DMS53 treated with DMSO at 0.1 percent for 48 hours (cell line): ENCODE data around the gene OPTN.
"Not testable (repeated sequence)": the region's sequence is repeated elsewhere in the genome, so short reads cannot be mapped to it uniquely, and the experiment has no call there.

ENCODE experiments used
- DNase-seq: peaks from one replicate; lab custom pipeline; 2025; ENCODE audit not compliant: unreplicated experiment; lab: John Stamatoyannopoulos, UW

The OPTN gene

DNA sequence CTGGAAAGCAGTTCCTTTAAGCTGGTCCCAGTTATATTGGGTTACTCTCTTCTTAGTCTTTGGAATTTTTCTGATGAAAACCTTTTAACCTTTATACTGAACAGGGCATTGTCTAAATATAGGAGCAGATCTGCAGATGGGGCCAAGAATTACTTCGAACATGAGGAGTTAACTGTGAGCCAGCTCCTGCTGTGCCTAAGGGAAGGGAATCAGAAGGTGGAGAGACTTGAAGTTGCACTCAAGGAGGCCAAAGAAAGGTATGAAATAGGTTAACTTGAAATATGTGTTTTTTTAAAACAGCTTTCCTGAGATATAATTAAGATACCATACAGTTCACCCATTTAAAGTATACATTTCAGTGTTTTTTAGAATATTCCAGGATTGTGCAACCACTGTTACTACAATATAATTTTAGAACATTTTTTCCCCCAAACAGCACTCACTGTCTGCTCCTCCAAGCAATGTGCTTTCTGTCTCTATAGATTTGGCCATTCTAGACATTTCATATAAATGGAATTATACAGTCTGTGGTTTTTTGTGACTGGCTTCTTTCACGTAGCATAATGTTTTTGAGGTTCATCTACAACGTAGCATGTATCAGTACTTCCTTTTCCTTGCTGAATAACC, 18.9 kb downstream of the OPTN start:
- DNase-seq = no peak

GRCh38 chr10:13120786-13121499, 21.0 kb downstream of the OPTN start:
- no peak for DNase-seq

GRCh38 chr10:13121500-13121854, 21.5 kb downstream of the OPTN start:
- no peak for DNase-seq

GRCh38 chr10:13136651-13137050, 36.7 kb downstream of the OPTN start:
- no peak for DNase-seq

DNA sequence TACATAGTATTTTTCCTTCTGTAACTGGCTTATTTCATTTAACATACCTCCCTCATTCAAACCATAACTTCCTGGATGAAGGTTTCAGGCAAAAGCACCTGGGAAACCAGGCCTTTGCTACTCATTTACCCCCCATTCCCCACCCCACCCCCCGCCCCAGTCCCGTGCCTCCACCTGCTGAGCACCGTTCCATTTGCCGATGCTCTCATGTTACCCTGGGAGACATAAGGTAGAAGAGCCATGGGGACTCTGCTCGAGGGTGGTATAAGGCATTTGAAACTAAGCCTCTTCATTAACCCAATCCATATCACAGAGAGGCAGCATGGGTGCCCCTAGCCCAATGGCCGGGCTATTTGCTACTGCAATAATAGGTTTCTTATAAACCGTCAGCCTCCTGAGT, 39.2 kb downstream of the OPTN start:
- DNase-seq = no peak

DNA sequence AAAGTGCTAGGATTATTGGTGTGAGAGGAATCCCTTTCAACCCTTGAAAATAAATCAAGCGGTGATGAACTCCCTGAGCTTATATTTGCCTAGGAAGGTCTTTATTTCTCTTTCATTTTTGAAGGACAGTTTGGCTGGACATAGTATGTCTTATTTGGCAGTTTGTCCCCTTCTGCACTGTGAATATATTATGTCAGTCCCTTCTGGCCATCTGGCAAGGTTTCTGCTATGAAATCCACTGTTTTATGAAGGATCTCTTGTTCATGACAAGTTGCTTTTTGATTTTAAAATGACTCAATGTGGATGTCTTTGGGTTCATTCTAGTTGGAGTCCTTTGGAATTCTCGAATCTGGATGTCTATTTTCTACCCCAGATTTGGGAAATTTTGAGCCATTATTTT, 39.7 kb downstream of the OPTN start:
- no peak for DNase-seq

DNA sequence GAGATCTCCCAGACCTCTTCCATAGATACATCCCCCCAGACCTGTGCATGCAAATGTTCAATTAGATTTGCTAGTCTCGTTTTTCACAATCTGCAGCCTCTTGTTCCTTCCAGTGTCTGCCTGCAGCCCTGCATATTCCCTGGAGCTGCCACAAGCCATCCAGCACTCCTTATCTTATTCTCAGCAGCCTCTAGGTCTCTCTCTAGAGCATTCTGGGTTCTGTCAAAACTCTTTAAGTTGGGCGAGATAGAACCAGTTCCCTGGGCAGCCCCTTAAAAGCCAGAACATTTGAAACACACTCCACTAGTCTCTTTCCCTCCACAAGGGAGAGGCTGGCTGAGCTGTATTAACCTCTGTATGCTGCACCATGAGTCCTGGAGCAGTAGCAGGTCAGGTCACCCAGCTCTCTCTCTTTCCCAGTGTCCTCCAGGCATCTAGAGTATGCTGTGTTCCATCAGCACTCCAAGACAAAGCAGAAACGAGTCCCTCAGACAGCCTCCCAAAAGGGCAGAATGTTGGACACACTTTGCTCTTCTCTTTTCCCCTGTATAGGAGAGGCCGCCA, 40.7 kb downstream of the OPTN start:
- DNase-seq = no peak

DNA sequence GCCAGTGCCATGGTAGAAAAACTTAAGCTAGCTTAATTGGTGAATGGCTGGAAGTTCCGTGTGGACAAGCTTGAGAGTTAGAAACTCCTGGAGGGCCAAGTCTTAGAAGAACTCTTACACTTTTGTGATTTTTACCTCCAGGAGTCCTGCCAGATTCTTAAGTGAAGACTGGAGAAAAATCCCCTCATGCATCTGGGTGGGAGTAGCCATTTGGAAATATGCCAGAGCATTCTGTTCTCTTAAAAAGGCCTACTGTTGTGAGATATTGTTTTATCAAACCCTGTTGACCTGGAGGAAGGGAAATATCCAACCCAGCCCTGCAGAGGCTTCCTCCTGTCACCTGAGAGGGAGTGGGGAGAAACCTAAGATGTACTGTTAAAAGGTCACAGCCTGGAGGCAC, 43.8 kb downstream of the OPTN start:
- DNase-seq = no peak

GRCh38 chr10:13144814-13145213, 44.9 kb downstream of the OPTN start:
- DNase-seq = no peak

DNA sequence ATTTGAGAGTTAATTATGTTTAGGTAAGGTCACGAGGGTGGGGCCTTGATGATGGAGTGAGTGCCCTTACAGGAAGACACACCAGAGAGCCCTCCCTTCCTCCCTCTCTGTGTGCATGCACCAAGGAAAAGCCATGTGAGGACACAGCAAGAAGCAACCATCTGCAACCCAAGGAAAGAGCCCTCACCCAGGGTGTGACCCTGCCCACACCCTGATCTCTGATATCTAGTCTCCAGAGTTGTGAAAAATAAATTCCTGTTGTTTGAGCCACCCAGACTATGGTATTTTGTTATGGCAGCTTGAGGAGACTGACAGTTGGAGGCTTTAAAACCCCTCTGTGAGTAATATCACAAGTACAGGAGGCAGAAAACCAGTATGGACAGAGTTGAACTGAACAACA, 46.4 kb downstream of the OPTN start:
- no peak for DNase-seq

- DNase-seq = no peak
Observed at GRCh38 chr10:13147161-13147560, 47.2 kb downstream of the OPTN start.

GRCh38 chr10:13152296-13152695, 52.3 kb downstream of the OPTN start:
- DNase-seq = no peak

DNA sequence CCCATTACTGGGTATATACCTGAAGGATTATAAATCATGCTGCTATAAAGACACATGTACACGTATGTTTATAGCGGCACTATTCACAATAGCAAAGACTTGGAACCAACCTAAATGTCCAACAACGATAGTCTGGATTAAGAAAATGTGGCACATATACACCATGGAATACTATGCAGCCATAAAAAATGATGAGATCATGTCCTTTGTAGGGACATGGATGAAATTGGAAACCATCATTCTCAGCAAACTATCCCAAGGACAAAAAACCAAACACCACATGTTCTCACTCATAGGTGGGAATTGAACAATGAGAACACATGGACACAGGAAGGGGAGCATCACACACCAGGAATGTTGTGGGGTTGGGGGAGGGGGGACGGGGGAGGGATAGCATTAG, 55.9 kb downstream of the OPTN start:
- DNase-seq = not testable (repeated sequence)

DNA sequence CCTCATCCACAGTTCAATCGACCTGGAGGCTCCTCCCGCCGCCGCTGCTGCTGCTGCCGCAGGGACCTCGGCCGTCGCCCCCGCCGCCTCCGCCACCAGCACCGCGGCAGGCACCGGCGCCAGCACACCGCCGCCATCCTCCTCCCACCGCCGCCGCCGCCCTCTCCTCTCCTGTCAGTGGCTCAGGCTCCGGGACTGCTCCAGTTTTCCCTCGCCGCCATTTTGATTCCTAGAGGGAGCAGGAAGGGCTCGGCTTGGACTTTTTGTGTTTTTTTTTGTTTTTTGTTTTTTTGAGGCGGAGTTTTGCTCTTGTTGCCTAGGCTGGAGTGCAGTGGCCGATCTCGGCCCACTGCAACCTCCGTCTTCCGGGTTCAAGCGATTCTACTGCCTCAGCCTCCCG, 58.4 kb downstream of the OPTN start:
- DNase-seq = no peak

DNA sequence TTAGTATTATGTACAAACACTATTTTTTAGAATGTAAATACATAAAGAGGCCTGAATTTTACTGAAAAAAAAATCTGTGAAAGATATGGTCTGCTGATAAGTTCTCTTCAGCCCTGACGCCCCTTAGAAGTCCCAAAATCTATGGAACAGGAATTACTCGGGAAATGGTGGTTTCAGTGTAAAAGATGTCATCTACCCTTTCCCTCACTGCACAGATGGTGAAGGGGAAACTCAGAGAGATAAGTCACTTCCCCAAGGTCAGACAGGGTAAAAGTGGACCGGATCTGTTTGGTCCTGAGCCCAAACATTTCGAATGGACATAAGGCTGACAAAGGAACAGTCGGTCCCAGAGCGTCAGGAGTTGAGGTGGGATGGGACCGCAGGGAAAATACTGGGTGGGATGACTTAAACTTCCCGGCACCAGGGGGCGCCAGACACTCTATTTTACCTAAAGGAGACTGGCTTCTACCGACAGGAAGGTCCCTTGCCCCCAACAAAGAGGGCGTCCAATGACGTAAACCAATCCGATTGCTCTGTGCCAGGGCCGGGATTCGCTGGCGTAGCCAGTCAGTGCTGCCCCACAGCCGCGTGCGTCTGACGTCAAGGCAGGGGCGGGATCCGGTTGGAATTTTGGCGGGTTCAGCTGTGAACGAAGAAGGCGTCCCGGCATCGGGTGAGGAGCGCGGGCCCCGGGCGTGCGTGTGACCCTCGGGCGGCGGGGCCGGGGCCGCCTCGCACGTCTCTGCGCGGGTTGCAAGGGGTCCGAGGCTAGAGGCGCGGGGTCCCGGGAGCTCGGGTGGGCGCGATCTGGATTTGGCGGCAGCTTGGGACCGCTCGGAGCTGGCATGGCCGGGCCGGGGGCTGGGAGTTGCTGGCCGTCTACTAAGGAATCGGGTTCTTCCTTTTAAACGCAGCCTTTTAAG, 61.2 kb downstream of the OPTN start, which contains the start of gene MCM10:
Gene MCM10, plus strand, starts transcription at position 625 of the 923 bp plus-strand sequence. CDS start 2,645 bp downstream, outside the sequence.
- peak; percentile 99 for DNase-seq

DNA sequence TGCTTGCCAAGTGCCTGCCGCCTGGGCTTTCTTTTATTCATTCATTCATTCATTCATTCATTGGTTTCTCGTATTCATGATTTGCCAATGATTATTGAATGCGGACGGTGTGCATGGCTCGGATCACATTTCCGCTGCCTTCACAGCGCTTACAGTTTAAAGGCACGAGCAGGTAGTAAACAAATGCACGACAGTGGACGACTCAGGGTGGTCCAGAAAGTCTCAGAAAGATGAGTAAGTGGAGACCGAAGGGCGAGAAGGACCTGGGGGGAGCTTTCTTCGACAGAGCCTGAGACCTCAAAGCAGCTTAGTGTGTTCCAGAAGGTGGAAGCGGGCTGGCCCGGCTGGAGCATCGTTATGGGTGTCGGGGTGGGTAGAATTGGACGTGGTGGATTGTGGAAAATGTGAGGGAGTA, 61.9 kb downstream of the OPTN start:
- no peak for DNase-seq

GRCh38 chr10:13163859-13164258, 63.9 kb downstream of the OPTN start:
- DNase-seq = no peak

DNA sequence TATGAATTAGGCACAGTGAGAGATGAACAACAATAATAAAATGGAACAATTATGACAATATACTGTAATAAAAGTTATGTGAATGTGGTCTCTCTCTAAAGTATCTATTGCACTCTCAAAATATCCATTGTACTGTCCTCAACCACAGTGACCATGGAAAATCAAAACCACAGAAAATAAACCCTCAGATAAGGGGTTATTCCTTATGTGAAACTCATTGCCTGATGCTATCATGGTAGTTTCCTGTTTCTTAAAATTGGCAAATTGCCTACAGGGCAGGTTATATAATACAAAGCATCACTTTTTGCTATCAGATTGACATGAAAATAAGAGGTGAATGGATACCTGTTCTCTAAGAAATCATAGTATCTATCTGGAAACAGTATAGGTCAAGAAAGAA, 65.2 kb downstream of the OPTN start:
- DNase-seq = no peak

DNA sequence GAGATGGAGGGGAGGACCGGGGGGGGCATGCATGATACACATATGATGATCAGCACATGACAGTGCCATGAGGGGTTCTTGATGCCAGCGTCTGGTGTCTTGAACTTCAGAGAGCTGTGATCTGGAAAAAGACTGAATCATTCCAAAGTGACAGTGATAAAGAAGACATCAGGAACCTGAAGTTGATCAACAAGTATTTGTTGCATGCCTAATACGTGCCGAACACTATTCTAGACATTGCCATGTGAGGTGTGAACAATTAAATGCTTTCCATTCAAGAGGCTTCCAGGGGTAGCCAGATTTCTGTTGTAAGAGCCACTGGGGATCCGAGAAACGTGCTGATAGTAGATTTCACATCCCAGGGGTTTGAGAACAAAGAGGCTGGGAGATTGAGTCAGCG, 67.6 kb downstream of the OPTN start:
- no peak for DNase-seq

GRCh38 chr10:13168781-13169180, 68.8 kb downstream of the OPTN start:
- no peak for DNase-seq

GRCh38 chr10:13173616-13174015, 73.7 kb downstream of the OPTN start:
- no peak for DNase-seq

DNA sequence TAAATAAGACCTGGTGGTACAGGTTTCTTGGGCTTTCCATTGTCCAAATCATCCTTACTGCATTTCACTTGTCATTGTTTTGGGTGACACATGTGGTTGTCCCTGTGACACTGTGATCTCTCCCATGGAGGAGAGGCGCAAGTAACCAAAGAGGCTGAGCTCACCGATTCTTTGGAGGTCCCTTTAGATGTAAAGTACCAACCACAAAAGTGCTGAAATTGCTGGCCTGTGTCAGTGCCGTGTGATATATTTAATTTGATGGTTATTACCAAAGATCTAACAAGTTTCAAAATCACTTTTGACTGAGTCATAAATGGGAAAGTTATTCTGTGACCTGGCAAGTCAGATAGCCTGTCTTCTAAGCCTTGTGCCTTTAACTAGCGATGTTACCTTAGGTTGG, 80.8 kb downstream of the OPTN start:
- DNase-seq = no peak
